Astrocyte (in vitro differentiated cells and primary cell): ENCODE data around the gene STK32B. TPM values are rescaled to one million over a fixed set of nuclear protein-coding genes. Genes with fewer than 3 reads are reported as not detected.

Source experiments
- DNase-seq: peaks from one replicate; pipeline ENCODE4 v3.0.0-alpha.2; 2010; ENCODE audit warnings: low read depth
- FAIRE-seq: peaks from 2 replicates; lab custom pipeline; 2011; peaks lifted over from hg19 to GRCh38; lab: Jason Lieb, UNC
- H2AFZ ChIP-seq: 2 replicates; pipeline ENCODE4 v1.6.0; 2012; ENCODE audit warnings: low read depth, low read length, inconsistent platforms
- H3K27ac ChIP-seq: 2 replicates; pipeline ENCODE4 v1.5.1; 2011; ENCODE audit warnings: low read depth, low read length, inconsistent platforms
- H3K27me3 ChIP-seq: 2 replicates; pipeline ENCODE4 v1.6.0; 2011; ENCODE audit warnings: low read length, inconsistent platforms; ENCODE audit not compliant: insufficient read depth
- H3K36me3 ChIP-seq: 2 replicates; pipeline ENCODE4 v1.5.1; 2011; ENCODE audit warnings: low read length, inconsistent platforms; ENCODE audit not compliant: insufficient read depth
- H3K4me1 ChIP-seq: 2 replicates; pipeline ENCODE4 v1.5.1; 2011; ENCODE audit warnings: low read length, inconsistent platforms; ENCODE audit not compliant: insufficient read depth
- H3K4me2 ChIP-seq: 2 replicates; pipeline ENCODE4 v1.6.0; 2012; ENCODE audit warnings: low read length, inconsistent platforms
- H3K4me3 ChIP-seq: 2 replicates; pipeline ENCODE4 v1.5.1; 2011; ENCODE audit warnings: low read depth, mild to moderate bottlenecking, low read length, inconsistent platforms; ENCODE audit not compliant: insufficient read depth
- H3K79me2 ChIP-seq: 2 replicates; pipeline ENCODE4 v1.6.0; 2012; ENCODE audit warnings: mild to moderate bottlenecking, low read length, inconsistent platforms; ENCODE audit not compliant: insufficient read depth
- H3K9ac ChIP-seq: 2 replicates; pipeline ENCODE4 v1.6.0; 2012; ENCODE audit warnings: mild to moderate bottlenecking, low read length, inconsistent platforms
- H3K9me3 ChIP-seq: 2 replicates; pipeline ENCODE4 v1.5.1; 2012; ENCODE audit warnings: low read depth, mild to moderate bottlenecking, low read length, inconsistent platforms; ENCODE audit not compliant: insufficient read depth
- H4K20me1 ChIP-seq: 2 replicates; pipeline ENCODE4 v1.6.0; 2012; ENCODE audit warnings: low read length, inconsistent platforms; ENCODE audit not compliant: insufficient read depth
- H3K27ac Mint-ChIP-seq: one replicate; pipeline ENCODE4 v1.8.0; 2021; ENCODE audit warnings: mild to moderate bottlenecking, mixed read lengths; ENCODE audit not compliant: unreplicated experiment
- H3K27me3 Mint-ChIP-seq: one replicate; pipeline ENCODE4 v1.8.0; 2021; ENCODE audit warnings: low read depth, mixed read lengths; ENCODE audit not compliant: unreplicated experiment
- H3K36me3 Mint-ChIP-seq: one replicate; pipeline ENCODE4 v1.8.0; 2021; ENCODE audit warnings: low read depth, mixed read lengths; ENCODE audit not compliant: unreplicated experiment
- H3K4me1 Mint-ChIP-seq: one replicate; pipeline ENCODE4 v1.8.0; 2021; ENCODE audit warnings: low read depth, mixed read lengths; ENCODE audit not compliant: unreplicated experiment
- H3K4me3 Mint-ChIP-seq: one replicate; pipeline ENCODE4 v1.8.0; 2021; ENCODE audit warnings: mild to moderate bottlenecking, moderate library complexity, mixed read lengths; ENCODE audit not compliant: unreplicated experiment
- H3K9me3 Mint-ChIP-seq: one replicate; pipeline ENCODE4 v1.8.0; 2021; ENCODE audit warnings: mild to moderate bottlenecking, mixed read lengths; ENCODE audit not compliant: unreplicated experiment
- EZH2 ChIP-seq: IDR thresholded peaks from 2 replicates; pipeline ENCODE4 v1.6.1; 2012; ENCODE audit warnings: mild to moderate bottlenecking, low read length, inconsistent platforms; ENCODE audit not compliant: insufficient read depth
- total RNA-seq: library from RNA; stranded (reverse); gene quantifications from 2 replicates; pipeline ENCODE4 v1.2.1, GENCODE V29; 2021
- TF ChIP-seq, protein P1 (sequence below): IDR thresholded peaks from 2 replicates; pipeline ENCODE4 v1.5.1; 2011; ENCODE audit warnings: low read depth, mild to moderate bottlenecking, inconsistent platforms, low read length, moderate library complexity; ENCODE audit not compliant: insufficient read depth

Gene STK32B
- total RNA-seq, 1 donor from 2014 or later: 2.9 TPM

DNA sequence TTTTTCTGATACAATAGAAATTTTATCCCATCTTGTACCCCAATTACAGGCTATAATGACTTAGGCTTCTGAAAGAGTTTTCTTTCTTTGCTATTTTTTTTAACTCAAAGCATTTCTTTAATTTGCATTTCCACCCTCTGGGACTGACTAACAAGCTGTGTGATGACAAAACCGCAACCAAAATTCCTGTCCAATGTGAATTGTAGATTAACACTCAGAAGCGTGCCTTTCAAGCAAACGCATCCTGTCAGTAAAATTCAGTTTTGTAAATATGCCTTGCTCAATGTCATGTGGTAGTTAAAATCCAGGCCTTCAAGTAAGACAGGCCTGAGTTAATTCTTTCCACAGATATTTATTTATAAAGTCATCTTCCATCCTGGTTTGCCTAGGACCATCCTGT lies 50.3 kb downstream of the STK32B start:
- no peak for TF ChIP-seq EZH2
- TF ChIP-seq, protein P1, sequence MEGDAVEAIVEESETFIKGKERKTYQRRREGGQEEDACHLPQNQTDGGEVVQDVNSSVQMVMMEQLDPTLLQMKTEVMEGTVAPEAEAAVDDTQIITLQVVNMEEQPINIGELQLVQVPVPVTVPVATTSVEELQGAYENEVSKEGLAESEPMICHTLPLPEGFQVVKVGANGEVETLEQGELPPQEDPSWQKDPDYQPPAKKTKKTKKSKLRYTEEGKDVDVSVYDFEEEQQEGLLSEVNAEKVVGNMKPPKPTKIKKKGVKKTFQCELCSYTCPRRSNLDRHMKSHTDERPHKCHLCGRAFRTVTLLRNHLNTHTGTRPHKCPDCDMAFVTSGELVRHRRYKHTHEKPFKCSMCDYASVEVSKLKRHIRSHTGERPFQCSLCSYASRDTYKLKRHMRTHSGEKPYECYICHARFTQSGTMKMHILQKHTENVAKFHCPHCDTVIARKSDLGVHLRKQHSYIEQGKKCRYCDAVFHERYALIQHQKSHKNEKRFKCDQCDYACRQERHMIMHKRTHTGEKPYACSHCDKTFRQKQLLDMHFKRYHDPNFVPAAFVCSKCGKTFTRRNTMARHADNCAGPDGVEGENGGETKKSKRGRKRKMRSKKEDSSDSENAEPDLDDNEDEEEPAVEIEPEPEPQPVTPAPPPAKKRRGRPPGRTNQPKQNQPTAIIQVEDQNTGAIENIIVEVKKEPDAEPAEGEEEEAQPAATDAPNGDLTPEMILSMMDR: no peak
- H3K9me3 ChIP-seq: no peaks in the 10 kb centered on the region
- no peak overlapping the region for H3K4me3 ChIP-seq
- no peaks in the 10 kb centered on the region for H3K27me3 ChIP-seq
- no peaks in the 10 kb centered on the region for H3K79me2 ChIP-seq
- H3K9ac ChIP-seq: no peak overlapping the region
- Mint-ChIP-seq H3K27ac (no peak overlapping the region), H3K4me1 (no peaks in the 10 kb centered on the region), H3K9me3 (peaks cover 2% of the 10 kb centered on the region), H3K4me3 (no peak overlapping the region), H3K27me3 (peaks cover 14% of the 10 kb centered on the region), H3K36me3 (no peaks in the 10 kb centered on the region)
- H3K36me3 ChIP-seq: no peaks in the 10 kb centered on the region
- H3K27ac ChIP-seq: no peak overlapping the region
- H3K4me1 ChIP-seq: no peaks in the 10 kb centered on the region
- DNase-seq (no peak), FAIRE-seq (no peak)
- no peaks in the 10 kb centered on the region for H4K20me1 ChIP-seq
- no peak overlapping the region for H3K4me2 ChIP-seq
- no peak overlapping the region for H2AFZ ChIP-seq

DNA sequence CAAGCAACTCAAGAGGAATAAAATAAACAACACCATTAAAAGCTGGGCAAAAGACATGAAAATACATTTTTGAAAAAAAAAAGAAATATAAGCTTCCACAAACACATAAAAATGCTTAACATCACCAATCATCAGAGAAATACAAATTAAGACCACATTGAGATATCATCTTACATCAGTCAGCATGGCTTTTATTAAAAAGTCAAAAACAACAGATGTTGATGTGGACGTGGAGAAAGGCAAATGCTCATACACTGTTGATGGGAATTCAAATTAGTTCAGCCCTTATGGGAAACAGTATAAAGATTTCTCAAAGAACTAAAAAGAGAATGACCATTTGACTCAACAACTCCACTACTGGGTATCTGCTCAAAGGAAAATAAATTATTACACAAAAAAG lies 59.6 kb downstream of the STK32B start:
- Mint-ChIP-seq H3K36me3 (no peaks in the 10 kb centered on the region), H3K4me3 (no peak overlapping the region), H3K9me3 (peaks cover 2% of the 10 kb centered on the region), H3K27me3 (peaks cover 15% of the 10 kb centered on the region), H3K4me1 (peaks cover 8% of the 10 kb centered on the region), H3K27ac (no peak overlapping the region)
- Histone ChIP-seq H3K9ac (no peak overlapping the region), H3K9me3 (no peaks in the 10 kb centered on the region), H3K4me3 (no peak overlapping the region), H3K27me3 (no peaks in the 10 kb centered on the region), H4K20me1 (no peaks in the 10 kb centered on the region), H3K4me1 (peaks cover 17% of the 10 kb centered on the region), H3K4me2 (no peak overlapping the region), H3K79me2 (no peaks in the 10 kb centered on the region), H3K36me3 (no peaks in the 10 kb centered on the region), H3K27ac (no peak overlapping the region), H2AFZ (no peak overlapping the region)
- DNase-seq: no peak
- no peak for TF ChIP-seq EZH2
- TF ChIP-seq, protein P1: no peak
- no peak for FAIRE-seq

DNA sequence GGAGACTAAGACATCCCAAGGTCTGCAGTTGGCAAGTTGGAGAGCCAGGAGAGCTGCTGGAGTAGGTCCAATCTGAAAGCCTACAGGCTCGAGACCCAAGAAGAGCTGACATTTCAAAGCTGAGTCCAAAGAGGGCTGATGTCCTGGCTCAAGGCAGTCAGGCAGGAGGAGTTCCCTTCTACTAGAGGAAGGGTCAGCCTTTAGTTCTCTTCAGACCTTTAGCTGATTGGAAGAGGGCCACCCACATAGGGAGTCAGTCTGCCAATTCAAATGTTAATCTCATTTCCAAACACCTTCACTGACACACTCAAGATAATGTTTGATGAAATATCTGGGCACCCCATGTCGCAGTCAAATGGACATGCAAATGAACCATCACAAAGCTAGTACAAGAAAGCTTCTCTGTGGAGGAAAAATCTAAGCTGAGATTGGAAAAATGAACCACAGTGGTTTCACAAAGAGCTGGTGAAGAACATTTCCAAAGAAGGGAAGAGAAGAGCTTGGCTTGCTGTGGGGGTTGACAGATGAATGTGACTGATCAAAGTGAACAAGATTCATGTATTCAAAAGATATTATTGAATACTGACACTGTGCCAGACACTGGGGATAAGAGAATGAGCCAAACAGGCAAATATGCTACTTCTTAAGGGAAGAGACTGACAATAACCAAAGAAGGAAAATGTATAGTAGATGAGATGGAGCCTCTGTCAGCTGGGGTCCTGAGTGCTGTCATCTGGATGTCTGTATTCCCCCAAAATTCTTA lies 61.2 kb downstream of the STK32B start:
- H3K36me3 ChIP-seq: no peaks in the 10 kb centered on the region
- H2AFZ ChIP-seq: no peak overlapping the region
- no peaks in the 10 kb centered on the region for H3K27me3 ChIP-seq
- Mint-ChIP-seq H3K4me3 (no peak overlapping the region), H3K9me3 (peaks cover 2% of the 10 kb centered on the region), H3K4me1 (peaks cover 8% of the 10 kb centered on the region), H3K27me3 (peaks cover 15% of the 10 kb centered on the region), H3K36me3 (no peaks in the 10 kb centered on the region), H3K27ac (no peak overlapping the region)
- TF ChIP-seq EZH2: no peak
- TF ChIP-seq, protein P1: no peak
- no peaks in the 10 kb centered on the region for H3K9me3 ChIP-seq
- no peak overlapping the region for H3K27ac ChIP-seq
- FAIRE-seq (no peak), DNase-seq (no peak)
- H3K4me3 ChIP-seq: no peak overlapping the region
- H3K79me2 ChIP-seq: no peaks in the 10 kb centered on the region
- peaks cover 17% of the 10 kb centered on the region for H3K4me1 ChIP-seq
- H4K20me1 ChIP-seq: no peaks in the 10 kb centered on the region
- H3K4me2 ChIP-seq: no peak overlapping the region
- H3K9ac ChIP-seq: no peak overlapping the region
